PC-9 (cell line): ENCODE results near the gene DYRK3. TPM values are rescaled to one million over a fixed set of nuclear protein-coding genes. Genes with fewer than 3 reads are reported as not detected.
A peak's percentile ranks its signal among the peaks of the same experiment; 100 is the strongest.

Source experiments
- BruUV-seq: library from RNA; stranded (reverse); fragments of 400-500 nt; replicated peaks from 2 replicates; lab custom pipeline; 2021; lab: Mats Ljungman, UMichigan
- CTCF ChIA-PET: fragments of 300-600 bp; sonication (Branson Sonifier 250); formaldehyde crosslinking; loops from one replicate; lab custom pipeline; 2022; ENCODE audit warnings: antibody characterized with exemption; lab: Charles Lee
- POLR2A ChIA-PET: fragments of 300-600 bp; sonication (Branson Sonifier 250); formaldehyde crosslinking; loops from one replicate; lab custom pipeline; 2022; ENCODE audit warnings: antibody characterized with exemption; ENCODE audit not compliant: unreplicated experiment; lab: Charles Lee
- DNase-seq, 2 experiments: peaks; one replicate each; pipeline versions ENCODE4 v3.0.0 to v3.0.0-alpha.2; 2015 to 2022; ENCODE audit warnings: mixed read lengths in 1 of 2
- H2AFZ ChIP-seq: fragments of 200-600 bp; sonication (generic); 2 replicates; pipeline ENCODE4 v1.8.1; 2017; ENCODE audit warnings: antibody characterized with exemption
- H3F3A ChIP-seq: fragments of 200-600 bp; sonication (generic); 2 replicates; pipeline ENCODE4 v1.8.1; 2017; ENCODE audit warnings: antibody characterized with exemption, mild to moderate bottlenecking, low read depth; ENCODE audit not compliant: insufficient read depth
- H3K27ac ChIP-seq: fragments of 200-600 bp; sonication (generic); 2 replicates; pipeline ENCODE4 v1.6.1; 2016; ENCODE audit warnings: mixed run types
- H3K27me3 ChIP-seq: fragments of 200-600 bp; sonication (generic); 2 replicates; pipeline ENCODE4 v1.6.1; 2016; ENCODE audit warnings: low read depth, mixed run types; ENCODE audit not compliant: insufficient read depth
- H3K36me3 ChIP-seq: fragments of 200-600 bp; sonication (generic); 2 replicates; pipeline ENCODE4 v1.6.1; 2016; ENCODE audit warnings: low read depth, mixed run types
- H3K4me1 ChIP-seq: fragments of 200-600 bp; sonication (generic); replicated peaks from 2 replicates; pipeline ENCODE4 v1.6.1; 2016; ENCODE audit warnings: mixed run types; ENCODE audit not compliant: insufficient read depth
- H3K4me2 ChIP-seq: fragments of 200-600 bp; sonication (generic); 2 replicates; pipeline ENCODE4 v1.6.1; 2017; ENCODE audit warnings: mixed run types
- H3K4me3 ChIP-seq: fragments of 200-600 bp; sonication (generic); 2 replicates; pipeline ENCODE4 v1.6.1; 2016; ENCODE audit warnings: mixed run types
- H3K79me2 ChIP-seq: fragments of 200-600 bp; sonication (generic); 2 replicates; pipeline ENCODE4 v1.6.1; 2017; ENCODE audit warnings: low read depth, mixed run types
- H3K9me2 ChIP-seq: fragments of 200-600 bp; sonication (generic); 2 replicates; pipeline ENCODE4 v1.8.1; 2017; ENCODE audit warnings: mild to moderate bottlenecking; ENCODE audit not compliant: insufficient read depth
- H3K9me3 ChIP-seq: fragments of 200-600 bp; sonication (generic); 2 replicates; pipeline ENCODE4 v1.8.1; 2016; ENCODE audit warnings: low read depth; ENCODE audit not compliant: insufficient read depth
- H4K20me1 ChIP-seq: fragments of 200-600 bp; sonication (generic); 2 replicates; pipeline ENCODE4 v1.8.1; 2017; ENCODE audit not compliant: insufficient read depth
- EZH2 ChIP-seq: fragments of 200-600 bp; sonication (generic); IDR thresholded peaks from 2 replicates; pipeline ENCODE4 v1.8.0; 2017; ENCODE audit warnings: antibody characterized with exemption, low read depth
- intact Hi-C: fragments of 100-400 bp; cut with micrococcal nuclease; formaldehyde crosslinking; loops from one replicate; pipeline ENCODE4 v1.10.0; 2022; ENCODE audit not compliant: unreplicated experiment
- total RNA-seq: library from RNA; stranded (reverse); gene quantifications from 2 replicates; pipeline ENCODE4 v1.2.3, GENCODE V29; 2021
- TF ChIP-seq, protein P1 (sequence below): fragments of 200-600 bp; sonication (generic); conservative IDR thresholded peaks from 2 replicates; pipeline ENCODE4 v1.6.1; 2017; ENCODE audit warnings: mixed run types, antibody characterized with exemption, mild to moderate bottlenecking, moderate library complexity

Gene DYRK3
- total RNA-seq, 1 experiment from 2014 or later, result 3.3 TPM

- TF ChIP-seq, protein P1, sequence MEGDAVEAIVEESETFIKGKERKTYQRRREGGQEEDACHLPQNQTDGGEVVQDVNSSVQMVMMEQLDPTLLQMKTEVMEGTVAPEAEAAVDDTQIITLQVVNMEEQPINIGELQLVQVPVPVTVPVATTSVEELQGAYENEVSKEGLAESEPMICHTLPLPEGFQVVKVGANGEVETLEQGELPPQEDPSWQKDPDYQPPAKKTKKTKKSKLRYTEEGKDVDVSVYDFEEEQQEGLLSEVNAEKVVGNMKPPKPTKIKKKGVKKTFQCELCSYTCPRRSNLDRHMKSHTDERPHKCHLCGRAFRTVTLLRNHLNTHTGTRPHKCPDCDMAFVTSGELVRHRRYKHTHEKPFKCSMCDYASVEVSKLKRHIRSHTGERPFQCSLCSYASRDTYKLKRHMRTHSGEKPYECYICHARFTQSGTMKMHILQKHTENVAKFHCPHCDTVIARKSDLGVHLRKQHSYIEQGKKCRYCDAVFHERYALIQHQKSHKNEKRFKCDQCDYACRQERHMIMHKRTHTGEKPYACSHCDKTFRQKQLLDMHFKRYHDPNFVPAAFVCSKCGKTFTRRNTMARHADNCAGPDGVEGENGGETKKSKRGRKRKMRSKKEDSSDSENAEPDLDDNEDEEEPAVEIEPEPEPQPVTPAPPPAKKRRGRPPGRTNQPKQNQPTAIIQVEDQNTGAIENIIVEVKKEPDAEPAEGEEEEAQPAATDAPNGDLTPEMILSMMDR, result no peak
- no peak for TF ChIP-seq EZH2
- peaks cover 5% of the 10 kb centered on the region; the same call in 1 of the 2 replicates for H3K9me3 ChIP-seq
- no TSS peak for BruUV-seq
Measured at GRCh38 chr1:206628916-206629315, 6.4 kb upstream of the DYRK3 start.

DNA sequence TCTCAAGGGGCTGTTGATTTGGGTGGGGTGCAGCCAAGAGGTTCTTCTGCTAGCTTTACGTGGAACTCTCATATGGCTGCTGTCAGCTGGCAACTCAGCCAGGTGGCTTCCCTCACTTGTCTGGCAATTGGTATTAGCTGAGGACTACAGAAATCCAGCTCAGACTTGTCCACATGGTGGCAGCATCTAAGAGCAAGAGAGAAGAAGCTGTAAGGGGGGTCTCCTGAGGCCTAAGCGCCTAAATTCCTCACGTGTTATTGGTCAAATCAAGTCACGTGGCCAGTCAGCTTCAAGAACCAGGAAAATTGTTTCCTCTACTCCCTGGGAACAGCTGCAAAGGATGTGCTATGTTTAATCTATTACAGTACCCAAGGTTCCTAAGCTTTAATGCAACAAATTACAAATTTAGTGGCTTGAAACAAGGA lies 4.2 kb upstream of the DYRK3 start:
- no peak overlapping the region for H3K4me2 ChIP-seq
- H3K27ac ChIP-seq, result no peak overlapping the region
- no peak overlapping the region for H2AFZ ChIP-seq
- BruUV-seq, result no TSS peak
- H3K36me3 ChIP-seq, result no peaks in the 10 kb centered on the region
- CTCF ChIA-PET, result interaction anchor here (0.6 to 1.4 kb wide), 6 partner anchors 13 to 281 kb away, joined by 3 to 8 read pairs (median 5); partner anchors contain the start of gene EIF2D
- H3K9me3 ChIP-seq, result peaks cover 4% of the 10 kb centered on the region; the same call in 1 of the 2 replicates
- peaks cover 10% of the 10 kb centered on the region for H3K4me1 ChIP-seq
- no peaks in the 10 kb centered on the region for H3K9me2 ChIP-seq
- H3F3A ChIP-seq, result peaks cover 6% of the 10 kb centered on the region; the same call in 1 of the 2 replicates
- H3K27me3 ChIP-seq, result no peaks in the 10 kb centered on the region
- DNase-seq, result peak; percentile 31 to 62
- POLR2A ChIA-PET, result interaction anchor here (0.7 kb wide), 1 partner anchor 401 kb away, joined by 3 read pairs; the partner anchor contains the start of gene C1orf116
- H3K79me2 ChIP-seq, result no peaks in the 10 kb centered on the region
- H3K4me3 ChIP-seq, result no peak overlapping the region
- H4K20me1 ChIP-seq, result no peaks in the 10 kb centered on the region
- intact Hi-C loops, result loop anchor here (5.0 to 10.0 kb wide), 3 partner anchors 424 to 866 kb away; partner anchors contain the start of genes CR1, PFKFB2 and YOD1
- TF ChIP-seq, protein P1, result peak; percentile 63
- TF ChIP-seq EZH2, result no peak

More at GRCh38 chr1:206628916-206629315, 6.4 kb upstream of the DYRK3 start:
- intact Hi-C loops, result no loop called here
- Histone ChIP-seq H3K27me3 (no peaks in the 10 kb centered on the region), H3K27ac (no peak overlapping the region), H3F3A (no peaks in the 10 kb centered on the region), H3K36me3 (no peaks in the 10 kb centered on the region), H3K4me1 (no peaks in the 10 kb centered on the region), H4K20me1 (no peaks in the 10 kb centered on the region), H3K4me3 (no peak overlapping the region), H3K4me2 (no peak overlapping the region), H2AFZ (no peak overlapping the region), H3K79me2 (no peaks in the 10 kb centered on the region), H3K9me2 (no peaks in the 10 kb centered on the region)
- POLR2A ChIA-PET, result no interaction called here
- no peak for DNase-seq
- CTCF ChIA-PET, result no interaction called here

DNA sequence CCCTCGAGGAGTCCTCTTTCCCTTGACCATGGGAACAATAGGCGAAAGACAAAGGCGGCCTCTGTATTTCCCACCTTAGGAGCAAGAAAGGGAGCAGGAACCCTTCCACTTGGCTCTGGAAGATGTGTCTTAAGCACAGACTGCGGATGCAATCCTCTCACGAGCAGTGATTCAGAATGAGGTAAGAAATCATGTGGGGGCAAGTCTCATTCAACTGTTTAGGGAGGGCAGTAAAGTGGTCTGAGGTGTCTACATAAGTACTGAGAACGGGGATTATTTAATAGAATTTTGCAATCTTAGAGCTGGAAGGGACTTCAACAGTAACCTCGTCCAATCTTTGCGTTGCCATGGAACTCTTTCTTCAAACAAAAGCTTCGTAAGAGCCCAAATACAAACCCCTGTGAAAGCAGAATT lies 1.6 kb upstream of the DYRK3 start:
- Histone ChIP-seq H3K4me1 (peaks cover 10% of the 10 kb centered on the region), H3F3A (peaks cover 13% of the 10 kb centered on the region; the same call in 1 of the 2 replicates), H3K79me2 (no peaks in the 10 kb centered on the region), H3K27ac (no peak overlapping the region), H3K9me3 (no peaks in the 10 kb centered on the region), H3K4me2 (no peak overlapping the region), H3K36me3 (no peaks in the 10 kb centered on the region), H2AFZ (no peak overlapping the region), H4K20me1 (no peaks in the 10 kb centered on the region), H3K9me2 (no peaks in the 10 kb centered on the region), H3K27me3 (no peaks in the 10 kb centered on the region), H3K4me3 (no peak overlapping the region)
- TF ChIP-seq EZH2, result no peak
- TF ChIP-seq, protein P1, result no peak
- CTCF ChIA-PET, result interaction anchor here (0.6 kb wide), 1 partner anchor 88 kb away, joined by 10 read pairs; no protein-coding TSS in a partner anchor
- POLR2A ChIA-PET, result interaction anchor here (0.8 kb wide), 1 partner anchor 54 kb away, joined by 7 read pairs; no protein-coding TSS in a partner anchor
- intact Hi-C loops, result loop anchor here (1.0 to 10.0 kb wide), 6 partner anchors 31 to 864 kb away; partner anchors contain the start of genes CR1, PFKFB2 and YOD1
- no peak for DNase-seq
- BruUV-seq, result no TSS peak
